Parathyroid adenoma (tissue), 2 donors: ENCODE data around the gene UTRN.

Experiments
- H2AFZ ChIP-seq: fragments of 300-600 bp; sonication (generic); one replicate; pipeline ENCODE4 v1.7.0; 2017; ENCODE audit warnings: antibody characterized with exemption, mild to moderate bottlenecking
- H3K27ac ChIP-seq: fragments of 300-600 bp; sonication (generic); one replicate; pipeline ENCODE4 v1.7.0; 2017
- H3K27me3 ChIP-seq: fragments of 300-600 bp; sonication (generic); one replicate; pipeline ENCODE4 v1.7.0; 2017; ENCODE audit warnings: low read length; ENCODE audit not compliant: control insufficient read depth, insufficient read depth
- H3K36me3 ChIP-seq: fragments of 300-600 bp; sonication (generic); one replicate; pipeline ENCODE4 v1.7.0; 2017; ENCODE audit warnings: low read length; ENCODE audit not compliant: control insufficient read depth, insufficient read depth
- H3K4me1 ChIP-seq: fragments of 300-600 bp; sonication (generic); one replicate; pipeline ENCODE4 v1.7.0; 2017; ENCODE audit warnings: control low read depth
- H3K4me2 ChIP-seq: fragments of 300-600 bp; sonication (generic); one replicate; pipeline ENCODE4 v1.7.0; 2017; ENCODE audit warnings: low read length
- H3K4me3 ChIP-seq: fragments of 300-600 bp; sonication (generic); one replicate; pipeline ENCODE4 v1.7.0; 2017; ENCODE audit warnings: low read depth, low read length
- H3K79me2 ChIP-seq: fragments of 300-600 bp; sonication (generic); one replicate; pipeline ENCODE4 v1.7.0; 2017; ENCODE audit warnings: control low read depth
- H3K9ac ChIP-seq: fragments of 300-600 bp; sonication (generic); one replicate; pipeline ENCODE4 v1.7.0; 2017; ENCODE audit warnings: mild to moderate bottlenecking
- H3K9me3 ChIP-seq: fragments of 300-600 bp; sonication (generic); one replicate; pipeline ENCODE4 v1.7.0; 2017; ENCODE audit warnings: low read length; ENCODE audit not compliant: control insufficient read depth
- CTCF ChIP-seq: fragments of 300-600 bp; sonication (generic); IDR thresholded peaks from one replicate; pipeline ENCODE4 v1.7.0; 2017; ENCODE audit warnings: antibody characterized with exemption, mild to moderate bottlenecking
- donor health status: primary hyperparathyroidism.

UTRN gene

GRCh38 chr6:144284478-144284782 is 705 bp upstream of the UTRN start:
- H3K36me3 ChIP-seq: no peaks in the 10 kb centered on the region
- peaks cover 3% of the 10 kb centered on the region for H3K79me2 ChIP-seq
- H3K4me1 ChIP-seq: peaks cover 6% of the 10 kb centered on the region
- H3K27me3 ChIP-seq: no peaks in the 10 kb centered on the region
- no peaks in the 10 kb centered on the region for H3K9me3 ChIP-seq
- no peak overlapping the region for H3K9ac ChIP-seq
- peak overlapping the region; percentile 82 for H3K4me3 ChIP-seq
- peak overlapping the region; percentile 78 for H2AFZ ChIP-seq
- H3K27ac ChIP-seq: peak overlapping the region; percentile 83
- no peak for TF ChIP-seq CTCF
- peak overlapping the region; percentile 96 for H3K4me2 ChIP-seq

GRCh38 chr6:144285548-144285797 is 338 bp downstream of the UTRN start:
- H3K27me3 ChIP-seq: no peaks in the 10 kb centered on the region
- H3K36me3 ChIP-seq: no peaks in the 10 kb centered on the region
- no peak overlapping the region for H3K9ac ChIP-seq
- H3K4me2 ChIP-seq: peak overlapping the region; percentile 96
- no peaks in the 10 kb centered on the region for H3K9me3 ChIP-seq
- peaks cover 3% of the 10 kb centered on the region for H3K79me2 ChIP-seq
- peak overlapping the region; percentile 78 for H2AFZ ChIP-seq
- peak overlapping the region; percentile 82 for H3K4me3 ChIP-seq
- TF ChIP-seq CTCF: no peak
- peaks cover 6% of the 10 kb centered on the region for H3K4me1 ChIP-seq
- peak overlapping the region; percentile 83 for H3K27ac ChIP-seq

GRCh38 chr6:144285798-144286502 is 815 bp downstream of the UTRN start:
- Histone ChIP-seq H3K79me2 (peaks cover 3% of the 10 kb centered on the region), H3K36me3 (no peaks in the 10 kb centered on the region), H3K4me3 (peak overlapping the region; percentile 82), H3K9me3 (no peaks in the 10 kb centered on the region), H3K4me2 (peak overlapping the region; percentile 96), H3K4me1 (peaks cover 6% of the 10 kb centered on the region), H3K27ac (peak overlapping the region; percentile 83), H2AFZ (peak overlapping the region; percentile 78), H3K27me3 (no peaks in the 10 kb centered on the region), H3K9ac (peak overlapping the region; percentile 56)
- no peak for TF ChIP-seq CTCF

GRCh38 chr6:144286503-144287393 is 1.6 kb downstream of the UTRN start:
- Histone ChIP-seq H3K4me3 (peak overlapping the region; percentile 82), H3K27me3 (no peaks in the 10 kb centered on the region), H3K36me3 (no peaks in the 10 kb centered on the region), H3K9me3 (no peaks in the 10 kb centered on the region), H3K79me2 (peaks cover 3% of the 10 kb centered on the region), H3K4me2 (peak overlapping the region; percentile 96), H3K27ac (peak overlapping the region; percentile 83), H3K4me1 (peaks cover 6% of the 10 kb centered on the region), H2AFZ (peak overlapping the region; percentile 78), H3K9ac (peak overlapping the region; percentile 56)
- no peak for TF ChIP-seq CTCF
